Activated T-cell treated with anti-CD3 and anti-CD28 coated beads, Interleukin-2, amount 50 U/mL, for 1 hour (primary cell): ENCODE measurements around the gene MVB12B.

Experiments
- DNase-seq: peaks from one replicate; pipeline ENCODE4 v3.0.0-alpha.2; 2020

The MVB12B gene

DNA sequence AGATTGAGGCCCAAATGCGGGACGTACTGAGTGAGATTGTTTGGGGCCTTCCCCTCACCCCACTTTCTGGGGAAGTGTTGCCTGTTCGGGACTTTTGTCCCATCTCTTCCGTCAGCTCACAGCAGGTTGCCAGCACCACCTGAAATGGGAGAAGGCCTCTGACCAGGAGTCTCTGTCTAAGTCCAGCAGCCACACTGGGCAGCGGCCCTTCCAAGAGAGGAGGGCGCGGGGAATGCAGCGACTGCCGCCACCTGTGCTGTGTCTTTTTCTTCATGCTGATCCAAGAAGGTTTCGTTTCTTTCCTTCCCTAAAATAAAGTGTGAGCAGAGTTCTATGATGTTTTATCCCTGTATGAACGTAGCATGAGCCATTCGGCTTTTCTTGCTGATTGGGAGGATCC lies 152.9 kb downstream of the MVB12B start:
- no peak for DNase-seq

DNA sequence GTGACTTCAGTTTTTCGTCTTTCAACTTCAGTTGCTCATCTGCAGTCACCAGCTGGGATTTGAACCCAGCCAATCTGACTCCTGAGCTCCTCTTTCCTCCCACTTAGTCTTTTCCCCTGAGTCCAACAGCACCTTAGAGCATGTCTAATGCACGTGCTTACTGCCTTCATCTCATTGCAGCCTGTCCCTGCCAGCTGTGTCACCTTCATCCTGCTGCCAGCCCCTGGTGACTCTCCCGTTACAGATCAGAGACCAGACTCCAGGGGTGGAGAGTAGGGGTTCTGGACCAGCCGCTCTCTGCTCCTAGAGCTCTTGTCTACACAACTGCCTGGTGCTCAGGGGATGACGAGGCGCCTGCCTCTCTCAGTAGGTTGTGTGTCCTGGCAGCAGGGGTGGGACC lies 154.2 kb downstream of the MVB12B start:
- no peak for DNase-seq

DNA sequence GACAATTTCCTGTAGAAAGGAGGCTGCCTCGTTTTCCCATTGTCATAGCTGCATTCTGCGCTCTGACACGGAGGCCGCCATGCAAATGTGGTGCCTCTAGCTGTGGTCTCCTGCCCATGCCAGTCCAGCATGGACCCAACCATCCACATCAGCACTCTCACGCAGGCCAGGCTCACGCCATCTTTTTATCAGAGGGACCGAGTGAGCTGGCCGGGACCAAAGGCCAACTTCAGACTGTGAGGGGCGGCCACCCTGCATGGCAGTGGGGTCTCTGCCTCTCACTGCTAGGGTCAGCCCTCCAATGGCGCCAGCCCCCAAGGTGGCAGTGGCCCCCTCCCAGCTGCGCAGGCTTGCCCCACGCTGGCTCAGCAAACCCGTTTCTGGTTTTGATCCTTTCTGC lies 155.2 kb downstream of the MVB12B start:
- no peak for DNase-seq

DNA sequence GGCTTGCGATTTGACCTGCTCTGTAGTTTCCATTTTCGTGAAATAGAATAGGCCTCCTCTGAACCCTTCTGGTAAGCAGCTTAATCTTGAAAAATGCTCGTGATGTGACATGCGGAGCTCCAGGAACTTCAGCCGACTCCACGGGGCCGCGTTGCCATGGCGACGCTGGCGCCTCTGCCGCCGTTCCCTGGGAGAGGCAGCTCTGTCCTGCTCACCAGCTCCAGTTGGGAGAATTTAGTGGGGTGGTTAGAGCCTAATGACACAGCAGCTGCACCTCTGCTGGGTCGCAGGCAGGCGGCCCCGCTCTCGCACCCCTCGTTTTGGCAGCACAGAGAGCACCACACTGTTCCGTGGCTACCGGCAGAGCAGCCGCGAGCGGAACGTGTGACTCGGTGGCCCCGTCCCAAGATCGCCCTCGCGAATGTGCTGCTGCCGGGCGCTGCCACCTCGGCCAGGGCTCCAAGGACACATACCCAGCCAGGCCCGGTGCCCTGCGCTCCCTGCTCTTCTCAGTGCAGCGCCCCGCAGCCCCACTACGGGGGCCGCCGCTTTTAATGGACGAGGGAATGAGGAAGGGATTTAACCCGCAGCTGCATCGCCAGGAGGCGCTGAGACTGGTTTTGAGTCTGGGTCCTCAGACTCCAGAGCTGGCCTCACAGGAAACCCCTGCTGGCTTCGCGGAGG lies 155.9 kb downstream of the MVB12B start:
- no peak for DNase-seq

GRCh38 chr9:126483468-126484073 lies 156.9 kb downstream of the MVB12B start:
- DNase-seq: no peak

GRCh38 chr9:126485662-126486061 lies 159.0 kb downstream of the MVB12B start:
- no peak for DNase-seq

- DNase-seq: no peak
Measured at GRCh38 chr9:126486276-126486675, 159.6 kb downstream of the MVB12B start.

DNA sequence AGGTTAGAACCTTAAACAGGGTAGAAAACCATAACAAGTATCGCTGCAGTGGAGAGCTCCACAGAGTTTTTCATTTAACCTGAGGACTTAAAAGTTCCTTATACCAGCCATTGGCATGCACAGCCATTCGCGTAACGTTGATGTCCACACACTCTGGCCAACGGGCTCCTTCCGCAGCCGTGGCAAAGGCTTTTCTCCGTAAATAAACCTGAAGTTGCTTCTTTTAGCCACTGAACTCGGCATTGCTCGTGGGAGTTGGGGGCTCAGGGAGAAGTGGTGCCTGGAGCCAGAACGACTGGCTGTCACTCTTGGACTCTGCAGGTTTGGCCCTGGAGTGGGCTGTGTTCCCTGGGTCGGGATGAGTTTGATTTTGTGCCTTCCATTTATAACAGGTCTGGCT lies 161.2 kb downstream of the MVB12B start:
- DNase-seq: no peak

DNA sequence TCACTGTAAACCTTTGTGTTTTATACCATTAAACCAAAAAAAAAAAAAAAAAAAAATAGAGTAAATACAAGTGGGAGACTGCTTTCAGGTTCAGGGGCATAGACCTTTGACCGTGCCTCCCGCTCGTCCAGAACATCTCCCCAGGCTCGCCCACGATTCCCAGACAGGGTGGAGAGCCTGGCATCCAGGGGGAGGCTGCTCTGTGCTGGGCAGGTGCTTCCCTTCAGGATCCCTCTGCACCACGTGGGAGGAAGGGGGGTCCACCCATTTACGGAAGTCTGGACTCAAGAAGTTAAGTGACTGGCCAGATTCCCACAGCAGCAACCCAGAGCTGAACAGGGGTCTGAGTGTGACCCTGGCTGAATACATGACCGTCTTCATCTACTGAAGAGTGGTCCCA lies 161.7 kb downstream of the MVB12B start:
- no peak for DNase-seq

DNA sequence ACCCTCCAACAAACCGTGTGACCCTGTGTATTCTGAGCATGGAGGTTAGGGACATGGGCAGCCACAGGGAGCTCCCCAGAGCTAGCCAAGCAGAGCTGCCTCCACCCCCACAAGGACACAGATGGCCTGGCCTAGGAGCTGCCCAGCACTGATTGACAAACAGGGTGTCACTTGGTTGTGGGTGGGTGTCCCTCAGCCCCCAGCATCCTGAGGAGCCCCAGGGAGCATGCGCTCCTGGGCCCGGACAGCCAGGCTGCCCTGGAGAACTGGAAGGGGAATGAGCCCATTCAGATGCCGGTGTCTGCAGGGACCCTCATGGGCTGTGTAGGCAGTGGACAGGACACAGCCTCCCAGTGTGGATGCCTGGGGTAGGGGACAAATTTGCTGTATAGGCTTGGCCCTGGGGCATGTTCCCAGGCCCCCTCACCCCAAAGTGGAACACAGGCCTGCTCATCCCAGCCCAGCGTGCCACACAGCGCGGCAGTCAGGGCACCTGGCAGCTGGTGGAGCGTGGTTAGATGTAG lies 162.3 kb downstream of the MVB12B start:
- DNase-seq: no peak

- DNase-seq: no peak
Measured at GRCh38 chr9:126489581-126490213, 163.1 kb downstream of the MVB12B start.

GRCh38 chr9:126490214-126490631 lies 163.6 kb downstream of the MVB12B start:
- no peak for DNase-seq

DNA sequence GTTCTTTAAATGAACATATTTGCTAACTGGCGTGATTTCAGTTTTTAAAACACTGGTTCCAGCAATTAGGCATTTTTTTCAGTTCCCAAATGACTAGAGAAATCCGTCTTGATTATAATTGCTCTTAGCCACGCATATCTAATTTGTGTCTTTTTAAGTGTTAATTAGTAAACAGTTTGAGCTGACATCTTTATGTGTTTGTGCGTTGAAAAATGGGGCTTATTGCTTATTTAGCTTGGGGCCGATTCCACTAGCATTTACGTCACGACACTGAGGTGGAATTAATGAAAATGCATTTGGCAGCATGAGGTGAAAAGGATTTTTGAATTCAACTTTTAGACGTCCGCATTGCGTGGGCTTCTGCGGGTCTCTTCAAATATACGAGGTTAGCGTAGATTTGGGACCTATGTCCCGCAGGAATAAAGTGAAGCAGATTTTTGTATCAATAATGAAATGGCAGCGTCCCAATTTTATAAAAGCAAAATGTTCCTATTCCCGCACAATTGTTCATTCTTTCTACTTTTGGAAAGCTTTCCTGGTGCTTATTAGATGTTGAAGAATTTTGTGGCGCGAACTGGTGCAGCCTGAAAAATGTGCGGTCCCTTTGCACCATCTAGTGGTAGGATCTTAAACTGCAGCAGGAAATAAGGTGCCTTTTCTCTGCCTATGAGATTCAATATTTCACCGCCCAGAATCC lies 164.4 kb downstream of the MVB12B start:
- DNase-seq: no peak

DNA sequence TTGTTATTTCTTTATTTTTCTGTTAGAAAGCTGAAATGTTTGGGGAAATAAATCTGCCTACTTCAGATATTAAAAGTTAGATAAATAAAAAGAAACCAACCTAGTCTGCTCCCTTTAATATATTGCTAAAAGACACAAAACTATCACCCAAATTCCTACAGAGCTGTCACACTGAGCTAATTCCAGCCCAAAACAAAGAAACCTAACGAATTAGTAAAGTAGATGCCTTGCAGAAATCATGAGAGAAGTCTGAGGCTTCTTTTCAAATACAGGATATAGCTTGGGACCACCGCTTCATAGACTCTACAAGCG lies 164.9 kb downstream of the MVB12B start:
- DNase-seq: no peak

GRCh38 chr9:126491949-126492348 lies 165.3 kb downstream of the MVB12B start:
- no peak for DNase-seq

DNA sequence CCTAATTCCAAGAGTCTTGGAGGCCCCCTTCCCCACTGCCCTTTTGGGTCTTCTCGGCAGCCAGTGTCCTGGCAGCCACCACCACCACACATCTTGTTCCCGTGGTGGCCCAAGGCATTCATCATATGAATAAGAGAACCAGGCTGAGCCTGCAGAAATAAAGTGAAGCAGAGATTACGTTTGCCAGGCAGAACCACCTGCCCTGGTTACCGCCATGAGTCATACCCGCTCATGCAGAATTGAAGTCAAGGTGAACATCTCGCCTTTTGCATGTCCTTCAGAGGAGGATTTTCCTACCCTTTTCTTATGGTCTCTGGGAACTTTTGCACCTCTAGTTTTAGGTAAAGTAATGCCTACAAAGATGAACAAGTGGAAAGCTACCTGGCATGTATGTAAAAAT lies 167.6 kb downstream of the MVB12B start:
- DNase-seq: no peak

DNA sequence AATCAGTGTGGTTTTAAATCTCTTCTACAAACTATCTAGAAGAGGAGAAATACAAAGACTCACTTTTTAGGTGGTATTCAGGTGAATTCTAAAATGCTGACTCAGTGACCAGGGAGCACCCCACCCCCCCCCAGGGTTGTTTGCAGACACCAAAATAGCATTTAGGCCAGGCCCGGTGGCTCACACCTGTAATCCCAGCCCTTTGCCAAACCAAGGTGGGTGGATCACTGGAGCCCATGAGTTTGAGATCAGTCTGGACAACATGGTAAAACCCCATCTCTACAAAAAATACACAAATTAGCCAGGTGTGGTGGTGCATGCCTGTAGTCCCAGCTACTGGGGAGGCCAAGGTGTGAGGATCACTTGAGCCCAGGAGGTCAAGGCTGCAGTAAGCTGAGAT lies 168.1 kb downstream of the MVB12B start:
- DNase-seq: no peak

- DNase-seq: no peak
Measured at GRCh38 chr9:126495411-126496180, 169.0 kb downstream of the MVB12B start.

GRCh38 chr9:126496181-126496576 lies 169.6 kb downstream of the MVB12B start:
- no peak for DNase-seq

- DNase-seq: no peak
Measured at GRCh38 chr9:126496781-126497659, 170.4 kb downstream of the MVB12B start.

GRCh38 chr9:126497660-126498275 lies 171.1 kb downstream of the MVB12B start:
- no peak for DNase-seq

- DNase-seq: no peak
Measured at GRCh38 chr9:126498331-126498730, 171.7 kb downstream of the MVB12B start.
